HG02610 (cell line): Measurements from ENCODE around the gene ERCC1.
A peak's percentile ranks its signal among the peaks of the same experiment; 100 is the strongest.

ENCODE experiments used
- ATAC-seq: cut with Tn5 transposase; IDR thresholded peaks from one replicate; pipeline ENCODE4 v1.9.1; 2021; ENCODE audit warnings: mild to moderate bottlenecking, moderate library complexity; ENCODE audit not compliant: unreplicated experiment

The ERCC1 gene

DNA sequence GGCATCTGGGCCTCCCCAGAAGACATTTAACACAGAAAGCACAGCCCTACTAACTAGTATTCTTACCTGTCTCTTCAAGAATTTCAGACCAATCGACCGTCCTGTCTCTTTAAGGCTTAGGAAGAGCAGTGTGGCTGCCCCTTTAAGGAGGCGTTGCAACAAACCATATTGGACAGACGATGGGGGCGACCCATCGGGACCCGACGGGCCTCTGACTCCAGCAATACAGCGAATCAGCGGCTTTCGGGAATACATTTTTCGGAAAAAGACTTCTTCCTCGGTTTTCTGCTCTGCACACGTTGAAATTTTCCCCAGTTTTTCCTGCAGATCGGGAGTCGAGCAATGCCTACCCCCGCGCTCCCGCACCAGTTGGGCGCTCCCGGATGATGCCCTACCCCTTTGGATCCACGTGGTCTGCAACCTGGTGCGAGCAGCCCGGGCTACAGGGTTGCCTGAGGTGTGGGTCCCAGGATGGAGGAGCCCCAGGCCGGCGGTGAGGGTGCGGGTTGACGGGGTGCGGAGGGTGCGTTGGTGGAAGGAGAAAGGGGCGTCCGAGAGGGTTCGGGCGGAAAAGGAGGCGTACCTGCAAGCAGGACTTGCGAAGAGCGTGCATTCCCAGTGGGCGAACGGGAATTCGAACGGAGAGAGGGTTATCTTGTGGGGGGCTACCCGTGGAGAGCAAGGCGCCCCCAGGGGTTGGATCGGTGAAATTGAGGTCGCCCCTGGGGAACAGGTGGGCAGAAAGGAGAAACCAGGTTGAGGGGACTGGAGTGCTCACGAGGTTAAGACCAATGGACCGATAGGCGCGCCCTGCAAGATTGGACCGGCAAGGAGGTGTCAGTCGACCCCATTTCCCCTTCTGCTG is 17.3 kb downstream of the ERCC1 start, which contains the start of gene POLR1G:
TSS of gene POLR1G (plus strand) at position 419 of the 865 bp plus-strand sequence. CDS start at position 472, 53 bp downstream.
- peak; percentile 70 for ATAC-seq

GRCh38 chr19:45405435-45406225 is 18.1 kb downstream of the ERCC1 start:
- peak; percentile 43 for ATAC-seq

DNA sequence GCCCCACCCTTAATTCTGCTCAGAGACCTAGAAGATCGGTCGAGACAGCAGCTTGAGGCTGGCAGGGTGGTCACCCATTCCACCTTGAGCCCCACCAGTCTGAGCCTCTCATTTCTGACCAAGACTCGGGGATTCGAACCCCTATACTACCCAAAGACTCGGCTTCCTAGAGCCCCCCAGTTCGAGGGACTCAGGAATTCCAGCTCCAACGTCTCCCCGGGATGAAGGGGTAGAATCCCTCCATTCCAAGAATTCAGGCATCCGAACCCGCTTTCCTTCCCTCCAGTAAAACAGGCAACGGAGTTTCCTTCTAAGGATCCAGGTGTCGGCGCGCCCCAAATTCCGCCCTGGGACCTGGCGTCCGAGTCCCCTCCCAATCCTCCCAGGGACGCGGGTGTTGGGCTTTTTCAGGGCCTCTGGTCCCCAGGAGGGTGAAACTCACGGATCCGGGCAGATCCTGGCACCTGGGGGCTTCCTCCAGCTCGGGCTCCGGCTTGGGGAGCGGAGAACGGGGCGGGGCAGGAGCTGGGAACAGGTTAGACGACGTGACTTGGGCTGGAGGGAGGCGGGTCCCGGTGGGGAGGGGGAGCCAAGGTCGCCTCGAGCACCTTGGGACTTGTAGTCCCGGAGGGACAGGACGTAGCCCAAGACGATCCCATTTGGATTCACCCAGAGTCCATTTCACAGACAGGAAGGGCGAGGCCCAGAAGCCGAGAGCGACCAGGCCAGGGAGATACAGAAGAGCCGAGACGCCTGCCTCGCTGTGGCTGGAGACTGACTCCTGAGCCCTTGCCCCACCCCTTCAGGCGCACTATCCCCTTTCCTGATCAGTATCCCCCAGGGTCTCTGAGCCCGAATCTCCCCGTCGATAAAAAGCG is 18.9 kb downstream of the ERCC1 start, which contains the start of gene PPP1R13L:
TSS of gene PPP1R13L (minus strand) at position 513 of the 878 bp plus-strand sequence. CDS start 6,751 bp downstream, outside the sequence.
- no peak for ATAC-seq

- ATAC-seq = no peak
These were observed 19.7 kb downstream of the ERCC1 start for GRCh38 chr19:45403781-45404556.

DNA sequence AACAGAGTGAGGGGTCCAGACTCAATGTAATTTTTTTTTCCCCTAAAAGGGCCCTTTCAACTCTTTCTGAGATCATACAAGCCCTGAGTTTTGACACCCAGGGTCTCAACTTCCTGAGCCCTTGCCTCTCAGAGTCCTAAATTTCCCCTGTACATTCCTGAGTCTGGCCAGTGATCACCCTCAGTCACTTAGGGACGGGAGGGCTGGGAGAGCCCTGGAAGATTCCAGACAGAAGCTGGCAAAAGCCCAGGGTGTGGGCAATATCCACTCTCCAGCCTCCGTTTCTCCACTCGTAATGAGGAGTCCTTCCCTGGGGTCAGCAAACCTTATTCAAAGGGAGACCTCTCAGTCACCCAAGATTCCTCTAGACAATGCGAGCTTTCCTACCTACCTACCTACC is 20.4 kb downstream of the ERCC1 start:
- ATAC-seq = no peak

DNA sequence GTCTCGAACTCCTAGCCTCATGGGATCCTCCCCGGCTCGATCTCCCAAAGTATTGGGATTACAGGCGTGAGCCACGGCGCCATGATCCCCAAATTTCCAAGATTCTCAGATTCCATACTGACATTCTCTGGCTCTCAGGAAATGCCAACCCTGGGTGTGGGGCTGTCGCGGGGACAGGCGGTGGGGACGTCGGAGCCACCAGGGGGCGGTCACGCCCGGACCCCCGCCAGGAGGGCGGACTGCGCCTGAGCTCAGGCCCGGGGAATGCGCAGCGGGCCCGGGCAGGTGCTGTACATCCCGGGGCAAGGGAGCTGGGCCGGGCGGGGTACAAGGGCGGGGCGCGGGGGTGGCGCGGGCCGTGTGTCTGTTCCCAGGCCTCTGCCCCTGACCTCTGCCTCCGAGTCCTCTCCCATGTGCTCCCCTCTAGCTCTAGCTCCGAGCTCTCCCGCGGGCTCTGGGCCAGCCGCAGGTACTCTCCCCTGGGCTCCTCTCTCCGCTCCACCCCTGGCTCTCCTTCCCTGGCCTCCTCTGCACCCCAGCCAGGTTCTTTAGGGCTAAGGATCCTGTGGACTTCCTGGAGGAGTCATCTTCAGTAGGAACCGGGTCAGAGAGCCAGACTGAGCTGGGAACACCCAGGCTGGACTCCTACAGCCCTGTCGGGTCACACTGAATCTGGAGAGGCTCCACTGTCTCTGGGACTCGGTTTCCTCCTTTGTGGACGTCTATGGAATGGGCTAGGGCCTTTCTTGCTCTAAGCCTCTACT is 21.2 kb downstream of the ERCC1 start:
- no peak for ATAC-seq

GRCh38 chr19:45401815-45402214 is 21.9 kb downstream of the ERCC1 start:
- ATAC-seq = no peak

DNA sequence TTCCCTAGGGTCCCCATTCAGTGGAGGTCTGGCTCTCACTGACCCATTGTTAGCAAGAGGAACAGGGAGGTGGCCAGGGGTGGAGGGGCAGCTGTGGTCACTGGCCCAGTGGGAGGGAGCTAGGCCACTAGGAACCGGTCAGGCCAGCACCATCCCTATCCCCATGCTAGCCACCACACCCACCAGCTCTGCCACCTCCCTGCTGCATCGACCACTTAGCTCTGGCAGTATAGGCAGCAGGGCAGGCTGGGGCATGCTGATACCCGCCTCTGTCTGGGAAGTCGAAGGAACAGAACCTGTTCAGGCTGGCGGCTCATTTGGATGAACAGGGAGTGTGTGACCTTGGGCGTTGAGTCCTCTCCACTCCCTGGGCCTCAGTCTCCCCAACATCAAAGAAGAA is 23.5 kb downstream of the ERCC1 start:
- ATAC-seq = no peak

DNA sequence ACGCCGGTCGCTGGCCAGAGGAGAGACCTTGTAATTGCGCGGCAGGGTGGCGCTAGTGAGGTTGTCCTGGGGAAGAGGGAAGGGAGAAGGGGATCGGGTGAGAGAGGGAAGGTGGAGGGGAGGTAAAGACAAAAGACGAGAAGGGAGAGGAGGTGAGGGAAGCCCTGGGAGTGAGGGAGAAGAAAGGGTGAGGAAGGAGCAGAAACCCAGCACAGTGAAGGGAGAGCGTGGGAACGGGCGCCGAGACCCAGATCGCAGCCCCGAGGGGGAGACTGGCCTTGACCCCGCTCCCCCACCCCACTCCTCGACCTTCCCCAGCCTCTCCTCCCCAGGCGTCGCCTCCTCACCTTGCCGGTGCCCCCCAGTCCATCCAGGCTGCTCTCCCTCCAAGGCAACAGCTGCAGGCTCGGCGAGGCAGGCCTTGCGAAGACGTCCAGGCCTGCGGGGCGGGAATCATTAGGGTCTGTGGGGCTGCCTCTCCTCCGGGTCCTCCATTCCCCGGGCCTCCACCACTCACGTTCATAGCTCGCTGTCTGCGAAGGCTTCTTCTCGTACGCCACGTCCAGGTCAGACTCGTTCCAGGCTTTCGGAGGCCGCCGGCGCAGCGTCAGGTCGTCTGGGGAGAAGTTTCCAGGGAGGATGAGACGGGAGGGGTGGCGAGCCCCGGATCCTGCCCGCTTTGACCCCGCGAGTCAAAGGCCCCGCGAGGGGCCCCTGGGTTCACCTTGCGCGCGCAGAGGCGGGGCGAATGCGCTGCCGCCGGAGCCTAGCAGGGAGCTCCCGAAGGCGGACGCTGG is 27.7 kb downstream of the ERCC1 start:
- ATAC-seq = no peak

GRCh38 chr19:45391871-45392665 is 31.6 kb downstream of the ERCC1 start:
- no peak for ATAC-seq

DNA sequence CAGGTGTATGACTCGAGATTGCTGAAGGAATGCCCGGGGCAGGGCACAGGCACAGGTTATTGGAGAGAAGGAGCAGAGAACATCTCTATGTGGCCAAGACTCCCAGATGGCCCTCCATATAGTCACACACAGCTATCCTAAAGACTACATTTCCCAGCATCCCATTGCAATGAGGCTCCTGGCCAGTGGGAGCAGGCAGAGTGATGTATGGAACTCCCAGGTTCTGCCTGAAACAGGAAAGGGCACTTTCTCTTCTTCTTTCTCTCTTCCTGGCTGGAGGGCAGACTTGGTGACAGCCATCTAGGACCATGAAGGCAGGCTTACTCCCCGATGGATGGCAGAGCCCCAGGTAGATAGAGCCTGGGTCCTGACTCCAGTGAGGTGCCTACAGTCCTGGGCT is 32.4 kb downstream of the ERCC1 start:
- ATAC-seq = no peak

GRCh38 chr19:45385392-45386221 is 38.1 kb downstream of the ERCC1 start:
- no peak for ATAC-seq

GRCh38 chr19:45382426-45382825 is 41.3 kb downstream of the ERCC1 start:
- no peak for ATAC-seq

DNA sequence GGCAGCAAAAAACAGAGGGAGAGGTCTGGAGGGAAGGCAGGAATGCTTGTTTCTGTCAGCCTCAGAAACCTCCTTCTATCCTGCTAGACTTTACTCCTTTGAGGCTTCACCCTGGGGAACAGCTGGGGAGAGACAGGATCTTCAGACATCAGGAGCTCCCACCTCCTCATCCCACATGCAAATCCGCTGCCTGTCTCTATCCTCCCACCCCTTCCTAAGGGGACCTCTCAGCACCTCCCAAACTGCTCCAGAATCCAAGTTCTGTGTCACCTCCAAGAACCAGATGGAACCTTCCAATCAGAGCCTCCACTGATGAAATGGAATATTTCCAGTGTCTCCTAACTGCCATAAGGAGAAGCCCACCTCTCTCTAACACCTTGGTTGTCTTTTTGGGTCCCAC is 43.6 kb downstream of the ERCC1 start:
- no peak for ATAC-seq

- ATAC-seq = no peak
These were observed 47.5 kb downstream of the ERCC1 start for GRCh38 chr19:45376045-45376724.
